A673 (cell line): ENCODE data around the gene CRP.

Experiments used
- EZH2 ChIP-seq: fragments of 200-600 bp; sonication (generic); IDR thresholded peaks from 2 replicates; pipeline ENCODE4 v1.6.1; 2017; ENCODE audit warnings: borderline replicate concordance, low read depth, mild to moderate bottlenecking, mixed read lengths, antibody characterized with exemption, low read length; ENCODE audit not compliant: poor library complexity, severe bottlenecking
- TF ChIP-seq, protein P1 (sequence below): fragments of 300-800, 200-600 bp; sonication (generic); conservative IDR thresholded peaks from 2 replicates; pipeline ENCODE4 v1.5.1; 2017; ENCODE audit warnings: low read depth, mild to moderate bottlenecking, antibody characterized with exemption, low read length, moderate library complexity, mixed read lengths

DNA sequence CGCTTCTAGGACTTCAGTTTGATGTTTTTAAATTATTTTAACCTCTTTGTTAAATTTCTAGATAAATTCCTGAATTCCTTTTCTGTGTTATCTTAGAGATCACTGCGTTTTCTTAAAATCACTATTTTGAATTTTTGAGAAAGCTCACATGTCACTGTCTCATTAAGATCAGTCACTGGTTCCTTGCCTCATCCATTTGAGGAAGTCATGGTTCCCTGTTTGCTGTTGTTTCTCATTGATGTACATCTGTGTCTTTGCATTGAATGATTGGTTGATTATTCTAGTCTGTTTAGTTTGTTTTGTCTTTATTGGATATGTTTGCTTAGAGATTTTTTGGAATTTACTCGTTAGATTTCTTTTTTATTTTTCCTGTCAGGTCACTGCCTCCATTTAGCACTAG lies 50.1 kb downstream of the CRP start:
- TF ChIP-seq, protein P1, sequence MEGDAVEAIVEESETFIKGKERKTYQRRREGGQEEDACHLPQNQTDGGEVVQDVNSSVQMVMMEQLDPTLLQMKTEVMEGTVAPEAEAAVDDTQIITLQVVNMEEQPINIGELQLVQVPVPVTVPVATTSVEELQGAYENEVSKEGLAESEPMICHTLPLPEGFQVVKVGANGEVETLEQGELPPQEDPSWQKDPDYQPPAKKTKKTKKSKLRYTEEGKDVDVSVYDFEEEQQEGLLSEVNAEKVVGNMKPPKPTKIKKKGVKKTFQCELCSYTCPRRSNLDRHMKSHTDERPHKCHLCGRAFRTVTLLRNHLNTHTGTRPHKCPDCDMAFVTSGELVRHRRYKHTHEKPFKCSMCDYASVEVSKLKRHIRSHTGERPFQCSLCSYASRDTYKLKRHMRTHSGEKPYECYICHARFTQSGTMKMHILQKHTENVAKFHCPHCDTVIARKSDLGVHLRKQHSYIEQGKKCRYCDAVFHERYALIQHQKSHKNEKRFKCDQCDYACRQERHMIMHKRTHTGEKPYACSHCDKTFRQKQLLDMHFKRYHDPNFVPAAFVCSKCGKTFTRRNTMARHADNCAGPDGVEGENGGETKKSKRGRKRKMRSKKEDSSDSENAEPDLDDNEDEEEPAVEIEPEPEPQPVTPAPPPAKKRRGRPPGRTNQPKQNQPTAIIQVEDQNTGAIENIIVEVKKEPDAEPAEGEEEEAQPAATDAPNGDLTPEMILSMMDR: no peak
- TF ChIP-seq EZH2: no peak
